OCI-LY7 (cell line): ENCODE data around the gene FBLN5.

ENCODE experiments used
- CTCF ChIP-seq: fragments of 200-600 bp; sonication (generic); conservative IDR thresholded peaks from 2 replicates; pipeline ENCODE4 v1.5.1; 2014; ENCODE audit warnings: mild to moderate bottlenecking, antibody characterized with exemption, low read length, moderate library complexity, mixed read lengths
- EZH2phosphoT487 ChIP-seq: fragments of 200-600 bp; sonication (generic); IDR thresholded peaks from 2 replicates; pipeline ENCODE4 v1.6.1; 2018; ENCODE audit warnings: low read depth, borderline replicate concordance, mild to moderate bottlenecking, mixed run types, antibody characterized with exemption, low read length, moderate library complexity, mixed read lengths

GRCh38 chr14:91870890-91871289 is 76.6 kb downstream of the FBLN5 start:
- TF ChIP-seq CTCF (no peak), EZH2phosphoT487 (no peak)
